ENCODE data around the gene CLK4.

CLK4 gene

GRCh38 chr5:178569485-178569884, 57.4 kb downstream of the CLK4 start:
- no peak for DNase-seq (ENCODE audit: low spot score)
- H3K27ac ChIP-seq: no peak overlapping the region
- TF ChIP-seq, protein P1, sequence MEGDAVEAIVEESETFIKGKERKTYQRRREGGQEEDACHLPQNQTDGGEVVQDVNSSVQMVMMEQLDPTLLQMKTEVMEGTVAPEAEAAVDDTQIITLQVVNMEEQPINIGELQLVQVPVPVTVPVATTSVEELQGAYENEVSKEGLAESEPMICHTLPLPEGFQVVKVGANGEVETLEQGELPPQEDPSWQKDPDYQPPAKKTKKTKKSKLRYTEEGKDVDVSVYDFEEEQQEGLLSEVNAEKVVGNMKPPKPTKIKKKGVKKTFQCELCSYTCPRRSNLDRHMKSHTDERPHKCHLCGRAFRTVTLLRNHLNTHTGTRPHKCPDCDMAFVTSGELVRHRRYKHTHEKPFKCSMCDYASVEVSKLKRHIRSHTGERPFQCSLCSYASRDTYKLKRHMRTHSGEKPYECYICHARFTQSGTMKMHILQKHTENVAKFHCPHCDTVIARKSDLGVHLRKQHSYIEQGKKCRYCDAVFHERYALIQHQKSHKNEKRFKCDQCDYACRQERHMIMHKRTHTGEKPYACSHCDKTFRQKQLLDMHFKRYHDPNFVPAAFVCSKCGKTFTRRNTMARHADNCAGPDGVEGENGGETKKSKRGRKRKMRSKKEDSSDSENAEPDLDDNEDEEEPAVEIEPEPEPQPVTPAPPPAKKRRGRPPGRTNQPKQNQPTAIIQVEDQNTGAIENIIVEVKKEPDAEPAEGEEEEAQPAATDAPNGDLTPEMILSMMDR (IDR thresholded peaks at IDR 0.05): no peak
- no peak overlapping the region for H3K4me3 ChIP-seq

DNA sequence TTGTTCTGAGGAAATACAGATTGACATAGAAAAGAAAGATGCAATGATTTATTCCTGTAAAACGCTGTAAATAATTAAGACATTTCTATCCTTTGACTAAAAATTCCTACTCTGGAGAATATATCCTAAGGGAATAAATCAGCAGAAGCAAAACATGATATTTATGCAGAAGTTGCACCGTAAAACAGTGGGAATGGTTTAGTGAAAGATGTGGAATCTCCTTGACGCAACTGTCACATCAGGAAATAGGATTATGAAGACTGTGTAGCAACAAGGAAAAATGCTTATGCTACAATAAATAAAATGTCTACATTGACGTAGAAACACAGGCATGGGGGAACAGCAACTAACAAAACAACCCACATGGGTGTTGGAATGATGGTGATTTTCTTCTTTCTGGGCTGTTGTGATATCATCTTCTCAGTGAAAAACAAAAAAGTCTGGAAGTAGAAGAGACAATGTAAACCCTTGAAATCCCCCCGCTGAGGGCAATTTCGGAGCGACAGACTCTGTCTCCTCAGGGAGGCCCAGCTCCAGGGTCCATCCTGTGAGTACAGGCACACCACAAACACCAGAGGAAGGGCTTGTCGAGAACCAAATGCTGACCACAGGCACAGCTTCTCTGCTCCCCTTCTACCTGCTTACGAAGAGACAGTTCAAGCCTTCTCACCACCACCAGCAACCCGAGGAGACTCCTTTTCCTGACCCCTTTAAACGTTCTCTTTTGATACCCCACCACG, 61.9 kb downstream of the CLK4 start:
- no peak overlapping the region for H3K4me3 ChIP-seq
- H3K27ac ChIP-seq: no peak overlapping the region
- TF ChIP-seq, protein P1 (IDR thresholded peaks at IDR 0.05): no peak
- no peak for DNase-seq (ENCODE audit: low spot score)

DNA sequence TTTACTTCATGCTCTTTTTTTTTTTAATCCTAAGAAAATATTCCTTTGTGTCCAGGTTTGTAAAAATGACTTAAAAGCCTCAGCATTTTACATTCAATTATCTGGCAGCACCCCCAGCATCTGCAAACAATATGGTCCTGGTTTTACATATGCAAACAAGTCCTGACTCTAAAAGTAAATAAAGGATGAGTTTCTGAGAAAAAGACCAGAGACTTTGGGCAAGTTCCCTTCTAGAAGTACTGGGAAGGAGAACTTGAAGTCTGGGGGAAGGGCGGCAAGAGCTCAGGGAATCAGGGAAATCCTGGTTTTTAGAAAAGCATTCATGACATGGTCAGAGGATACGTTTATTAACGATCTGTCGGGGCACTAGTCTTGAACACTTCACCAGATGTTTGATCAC, 62.5 kb downstream of the CLK4 start:
- no peak for DNase-seq (ENCODE audit: low spot score)
- TF ChIP-seq, protein P1 (IDR thresholded peaks at IDR 0.05): no peak
- H3K4me3 ChIP-seq: no peak overlapping the region

GRCh38 chr5:178563621-178564020, 63.2 kb downstream of the CLK4 start:
- H3K27ac ChIP-seq: no peak overlapping the region
- TF ChIP-seq, protein P1 (IDR thresholded peaks at IDR 0.05): no peak
- no peak for DNase-seq (ENCODE audit: low spot score)
- no peak overlapping the region for H3K4me3 ChIP-seq

More for the DNA sequence above, 62.5 kb downstream of the CLK4 start:
- H3K27ac ChIP-seq: no peak overlapping the region

DNA sequence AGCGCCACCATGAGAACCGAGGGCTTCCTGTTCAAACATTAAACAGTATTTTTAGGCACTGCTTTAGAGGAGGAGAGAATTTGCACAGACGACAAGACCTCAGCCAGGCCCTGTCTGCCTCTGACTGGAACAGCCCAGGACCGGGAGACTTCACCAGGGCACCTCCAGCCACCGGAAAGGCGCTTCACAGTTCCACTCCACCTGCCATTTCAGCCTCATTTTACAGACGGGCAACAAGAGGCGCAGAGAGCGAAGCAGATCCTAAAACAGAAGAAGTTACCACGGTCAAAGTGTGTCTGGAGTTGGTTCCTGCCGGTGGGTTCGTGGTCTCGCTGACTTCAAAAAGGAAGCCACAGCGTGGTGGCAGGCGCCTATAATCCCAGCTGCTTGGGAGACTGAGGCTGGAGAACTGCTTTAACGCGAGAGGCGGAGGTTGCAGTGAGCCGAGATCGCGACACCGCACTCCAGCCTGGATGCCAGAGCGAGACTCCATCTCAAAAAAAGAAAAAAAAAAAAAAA, 65.0 kb downstream of the CLK4 start:
- H3K27ac ChIP-seq: no peak overlapping the region
- DNase-seq (ENCODE audit: low spot score): no peak
- H3K4me3 ChIP-seq: no peak overlapping the region
- TF ChIP-seq, protein P1 (IDR thresholded peaks at IDR 0.05): no peak

GRCh38 chr5:178560911-178561310, 65.9 kb downstream of the CLK4 start:
- TF ChIP-seq, protein P1 (IDR thresholded peaks at IDR 0.05): no peak
- no peak overlapping the region for H3K4me3 ChIP-seq
- no peak overlapping the region for H3K27ac ChIP-seq
- no peak for DNase-seq (ENCODE audit: low spot score)

GRCh38 chr5:178557416-178557815, 69.4 kb downstream of the CLK4 start:
- no peak overlapping the region for H3K4me3 ChIP-seq
- H3K27ac ChIP-seq: no peak overlapping the region
- TF ChIP-seq, protein P1 (IDR thresholded peaks at IDR 0.05): no peak
- DNase-seq (ENCODE audit: low spot score): no peak

All from coronary artery (tissue), 2 donors.